Kidney glomerular epithelial cell (primary cell): Measurements from ENCODE around the gene TTC9.

Experiments
- DNase-seq: peaks from one replicate; lab custom pipeline; 2025; lab: John Stamatoyannopoulos, UW

Gene TTC9

GRCh38 chr14:70645892-70646291, 4.2 kb downstream of the TTC9 start:
- DNase-seq: no peak

DNA sequence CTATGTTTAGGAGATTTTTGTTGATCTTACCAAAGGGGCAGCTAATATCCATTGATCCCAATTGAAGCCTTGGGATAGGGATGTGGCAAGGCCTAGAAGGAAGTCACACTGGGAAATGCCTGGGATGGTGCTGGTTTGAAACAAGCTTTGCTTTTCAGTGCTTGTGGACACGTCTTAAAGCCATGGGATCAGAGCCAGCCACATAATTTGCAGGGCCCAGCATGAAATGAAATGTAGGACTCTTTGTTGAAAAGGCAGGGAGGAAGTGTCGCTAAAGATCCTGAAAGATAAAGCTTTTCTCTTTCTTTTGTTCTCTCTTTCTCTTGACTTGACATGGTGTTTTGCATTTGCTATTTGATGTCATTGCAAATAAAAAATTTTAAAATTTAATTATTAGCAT, 5.0 kb downstream of the TTC9 start:
- DNase-seq: no peak

DNA sequence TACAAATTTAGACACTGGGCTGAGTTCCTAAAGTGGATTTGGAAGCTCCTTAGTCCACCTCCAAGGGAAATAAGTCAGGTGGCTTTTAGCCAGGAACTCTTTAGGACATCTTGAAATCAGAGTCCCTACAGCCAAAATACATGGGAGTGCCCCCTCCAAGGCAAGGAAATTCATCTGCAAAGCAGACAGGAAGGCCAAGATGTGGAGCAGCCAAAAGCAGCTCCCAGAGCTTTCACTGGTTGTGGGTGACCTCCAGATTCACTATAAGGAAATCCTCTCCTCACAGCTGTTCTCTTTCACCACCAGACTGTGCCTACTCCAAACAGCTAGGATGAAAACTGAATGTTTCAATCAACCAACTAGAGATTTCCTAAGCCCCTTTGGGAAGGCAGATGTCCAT, 6.6 kb downstream of the TTC9 start:
- DNase-seq: no peak

- DNase-seq: no peak
These were observed 8.1 kb downstream of the TTC9 start for GRCh38 chr14:70649803-70650202.

DNA sequence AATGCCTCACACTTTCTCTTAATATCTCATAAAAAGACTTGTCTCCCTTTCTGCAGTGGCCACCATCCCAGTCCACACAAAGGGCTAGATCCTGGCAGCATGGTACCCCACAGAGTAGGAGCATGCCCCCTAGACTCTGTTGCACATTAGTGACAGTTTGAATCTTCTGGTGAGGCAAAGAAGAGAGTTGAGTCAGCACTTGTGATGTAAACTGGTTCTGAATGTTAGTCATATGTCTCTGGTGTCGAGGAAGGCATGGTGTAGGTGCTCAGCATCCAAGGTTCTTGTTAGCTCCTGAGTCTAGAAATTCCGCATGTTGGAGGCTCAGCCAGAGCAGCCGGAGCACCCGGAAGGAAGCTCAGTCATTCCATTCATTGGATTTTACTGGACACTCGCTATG, 9.8 kb downstream of the TTC9 start:
- DNase-seq: no peak

- no peak for DNase-seq
These were observed 11.2 kb downstream of the TTC9 start for GRCh38 chr14:70652871-70653270.

DNA sequence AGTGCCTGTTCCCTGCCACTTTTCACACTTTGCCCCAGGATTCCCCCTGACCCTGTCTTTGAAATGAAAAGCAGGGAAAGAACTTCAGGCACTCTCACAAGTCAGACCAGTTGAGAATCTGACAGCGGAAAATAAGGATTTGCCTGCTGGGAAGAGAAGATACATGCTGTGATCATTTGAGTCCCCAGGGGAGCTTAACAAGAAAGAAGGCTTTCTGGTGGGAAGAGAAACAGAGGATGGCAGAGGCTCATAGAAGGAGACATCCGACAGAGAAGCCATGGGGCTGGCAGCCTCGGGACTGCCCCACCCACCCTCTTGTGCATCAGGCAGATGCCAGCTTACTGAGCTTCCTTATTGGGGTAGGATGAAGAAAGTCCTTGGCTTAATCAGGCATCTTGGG, 11.9 kb downstream of the TTC9 start:
- no peak for DNase-seq

DNA sequence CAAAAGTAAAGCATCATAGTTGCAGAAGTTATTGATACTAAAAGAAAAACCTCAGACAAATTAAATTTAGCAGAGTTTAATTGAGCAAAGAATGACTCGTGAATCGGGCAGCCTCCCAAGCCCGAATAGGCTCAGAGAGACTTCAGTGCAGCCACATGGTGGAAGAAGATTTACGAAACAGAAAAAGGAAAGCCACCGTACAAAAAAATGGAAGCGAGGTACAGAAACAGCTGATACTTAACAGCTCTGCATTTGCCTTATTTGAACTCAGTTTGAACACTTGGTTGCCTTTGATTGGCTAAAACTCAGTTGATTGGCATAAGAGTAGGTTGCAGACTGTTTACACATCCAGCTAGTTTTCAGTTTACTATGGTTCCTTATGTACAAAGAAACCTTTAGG, 12.9 kb downstream of the TTC9 start:
- DNase-seq: no peak

DNA sequence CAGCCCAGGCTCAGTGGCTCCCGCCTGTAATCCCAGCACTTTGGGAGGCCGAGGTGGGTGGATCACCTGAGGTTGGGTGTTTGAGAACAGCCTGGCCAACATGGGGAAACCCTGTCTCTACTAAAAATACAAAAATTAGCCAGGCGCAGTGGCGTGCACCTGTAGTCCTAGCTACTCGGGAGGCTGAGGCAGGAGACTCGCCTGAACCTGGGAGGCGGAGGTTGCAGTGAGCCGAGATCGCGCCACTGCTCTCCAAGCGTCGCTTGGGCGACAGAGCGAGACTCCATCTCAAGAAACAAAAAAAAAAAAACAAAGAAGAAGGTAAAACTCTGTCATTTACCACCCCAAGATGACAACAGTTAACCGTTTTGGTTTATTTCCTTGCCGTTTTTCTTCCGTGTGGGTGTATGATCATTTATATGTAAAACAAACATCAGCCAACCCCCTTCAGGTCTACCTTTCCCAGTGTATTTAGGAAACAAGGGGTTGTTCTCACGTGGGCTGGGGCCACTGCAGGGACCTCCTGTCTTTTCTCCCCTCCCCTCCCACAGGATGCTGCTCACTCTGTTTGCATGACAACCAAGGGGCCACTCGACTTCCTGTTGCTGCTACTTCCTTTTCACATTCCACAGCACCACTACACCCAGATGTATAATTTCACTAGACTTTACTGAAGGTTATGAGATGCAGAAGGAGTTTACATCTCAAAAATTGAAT, 13.6 kb downstream of the TTC9 start:
- DNase-seq: no peak

GRCh38 chr14:70658899-70659298, 17.2 kb downstream of the TTC9 start:
- DNase-seq: no peak

- DNase-seq: no peak
These were observed 19.5 kb downstream of the TTC9 start for GRCh38 chr14:70660967-70661893.

DNA sequence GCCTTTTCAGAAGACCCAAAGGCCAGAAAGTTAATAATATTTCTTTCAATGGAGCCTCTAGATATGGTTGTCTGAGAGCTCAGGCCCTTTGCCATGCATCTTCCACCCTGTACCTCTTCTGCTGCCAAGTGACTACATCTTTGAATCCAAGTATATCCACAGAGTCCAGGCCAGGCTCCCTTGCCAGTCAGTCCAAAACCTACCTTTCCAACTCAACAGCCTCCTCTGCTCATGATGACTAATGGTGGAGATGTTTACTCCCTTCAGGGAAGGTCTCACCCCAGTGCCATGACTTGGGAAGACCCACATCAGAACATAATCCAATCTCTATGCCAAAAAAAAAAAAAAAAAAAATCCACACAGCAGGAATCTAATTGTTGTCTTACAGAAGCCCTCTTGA, 20.4 kb downstream of the TTC9 start:
- DNase-seq: no peak

GRCh38 chr14:70662816-70663215, 21.1 kb downstream of the TTC9 start:
- no peak for DNase-seq

- peak; percentile 40 for DNase-seq
These were observed 22.0 kb downstream of the TTC9 start for GRCh38 chr14:70663707-70664179.

DNA sequence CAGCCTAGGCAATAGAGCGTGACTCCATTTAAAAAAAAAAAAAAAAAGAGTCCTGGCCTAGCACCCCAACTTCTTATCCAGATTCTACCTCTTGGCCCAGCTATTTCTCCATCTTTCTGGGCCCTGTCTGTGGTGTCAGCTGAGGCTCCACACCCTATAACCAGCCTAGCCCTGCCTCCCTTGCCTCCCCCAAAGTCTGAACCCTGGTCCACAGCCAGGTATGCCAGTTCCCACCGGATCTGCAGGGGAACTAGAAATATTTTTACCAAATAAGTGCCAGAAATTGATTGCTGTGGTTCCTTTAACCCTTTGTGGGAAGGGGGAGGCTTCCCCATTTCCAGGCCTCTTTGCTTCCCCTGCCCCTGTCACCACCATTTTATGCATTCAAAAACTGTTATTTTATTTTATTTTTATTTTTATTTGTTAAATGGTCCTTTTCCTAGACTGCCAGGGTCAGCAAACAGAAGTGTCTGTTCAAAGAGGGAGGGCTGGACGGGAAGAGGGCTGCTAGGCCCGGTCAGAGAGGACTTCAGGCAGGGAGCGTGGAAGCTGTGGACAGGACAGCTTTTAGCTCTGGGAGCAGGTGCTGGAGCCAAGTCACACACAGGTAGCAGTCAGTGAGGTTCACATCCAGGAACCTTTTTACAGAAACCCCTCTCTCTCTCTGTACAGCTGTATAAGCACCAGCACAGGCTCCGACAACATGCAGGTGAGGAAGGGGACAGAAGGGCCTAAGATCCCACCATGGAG, 23.2 kb downstream of the TTC9 start:
- DNase-seq: no peak

DNA sequence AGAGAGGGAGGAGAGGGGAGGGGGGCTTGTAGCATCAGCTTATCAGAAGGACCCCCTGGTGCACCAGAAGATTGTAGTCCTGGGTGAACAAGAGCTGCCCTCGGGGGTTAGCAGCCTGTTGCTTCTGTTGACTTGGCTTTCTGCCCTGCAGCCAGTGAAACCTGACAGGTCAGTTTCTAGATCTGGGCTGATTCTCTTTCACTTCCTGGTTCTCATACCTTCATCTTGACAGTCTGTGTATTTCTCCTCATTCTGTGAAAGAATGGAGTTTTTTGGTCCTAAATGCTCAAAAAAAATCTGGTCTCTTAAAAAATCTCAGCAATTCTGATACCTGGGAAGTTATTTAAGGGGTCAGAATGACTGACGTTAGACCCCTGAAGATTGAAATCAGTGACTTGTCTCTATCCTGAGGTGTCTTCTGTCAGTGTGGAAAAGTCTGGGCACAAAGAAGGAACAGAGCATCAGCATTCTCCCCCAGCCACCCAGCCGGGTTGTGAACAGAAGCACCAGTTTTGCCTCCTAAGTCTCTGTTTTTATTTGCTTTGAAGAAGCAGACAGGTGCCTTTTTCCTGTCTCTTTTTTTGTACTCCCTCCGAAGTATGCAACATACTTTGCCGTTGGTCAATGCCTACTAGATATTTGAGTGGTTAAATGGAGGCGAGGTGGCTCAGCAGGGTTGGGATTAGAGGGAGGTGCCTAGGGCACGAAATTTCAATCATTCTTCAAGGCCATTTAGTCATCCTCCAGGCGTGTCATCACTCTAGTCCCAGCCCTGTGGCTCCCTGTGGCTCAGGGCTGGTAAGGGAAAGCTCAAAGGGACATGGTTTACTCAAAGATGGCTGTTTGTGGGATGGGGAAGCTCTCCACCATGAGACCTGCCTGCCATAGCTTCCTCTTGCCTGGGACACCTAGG, 24.0 kb downstream of the TTC9 start:
- DNase-seq: peak; percentile 45

DNA sequence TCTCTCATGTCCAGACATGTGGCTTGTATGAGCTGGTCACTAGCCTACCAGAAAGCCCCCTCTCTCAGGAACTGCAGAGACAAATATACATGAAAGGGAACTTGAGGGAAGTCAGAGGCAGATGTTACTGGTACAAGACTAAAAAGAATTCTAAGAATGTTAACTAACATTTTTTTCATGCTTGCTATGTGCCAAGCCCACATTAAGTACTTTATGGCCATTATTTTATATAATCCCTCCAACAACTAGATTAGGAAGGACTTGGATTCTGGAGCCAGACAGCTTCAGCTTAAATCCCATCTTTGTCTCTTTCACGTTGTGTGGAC, 24.6 kb downstream of the TTC9 start:
- DNase-seq: no peak

- no peak for DNase-seq
These were observed 29.4 kb downstream of the TTC9 start for GRCh38 chr14:70670992-70671651.

DNA sequence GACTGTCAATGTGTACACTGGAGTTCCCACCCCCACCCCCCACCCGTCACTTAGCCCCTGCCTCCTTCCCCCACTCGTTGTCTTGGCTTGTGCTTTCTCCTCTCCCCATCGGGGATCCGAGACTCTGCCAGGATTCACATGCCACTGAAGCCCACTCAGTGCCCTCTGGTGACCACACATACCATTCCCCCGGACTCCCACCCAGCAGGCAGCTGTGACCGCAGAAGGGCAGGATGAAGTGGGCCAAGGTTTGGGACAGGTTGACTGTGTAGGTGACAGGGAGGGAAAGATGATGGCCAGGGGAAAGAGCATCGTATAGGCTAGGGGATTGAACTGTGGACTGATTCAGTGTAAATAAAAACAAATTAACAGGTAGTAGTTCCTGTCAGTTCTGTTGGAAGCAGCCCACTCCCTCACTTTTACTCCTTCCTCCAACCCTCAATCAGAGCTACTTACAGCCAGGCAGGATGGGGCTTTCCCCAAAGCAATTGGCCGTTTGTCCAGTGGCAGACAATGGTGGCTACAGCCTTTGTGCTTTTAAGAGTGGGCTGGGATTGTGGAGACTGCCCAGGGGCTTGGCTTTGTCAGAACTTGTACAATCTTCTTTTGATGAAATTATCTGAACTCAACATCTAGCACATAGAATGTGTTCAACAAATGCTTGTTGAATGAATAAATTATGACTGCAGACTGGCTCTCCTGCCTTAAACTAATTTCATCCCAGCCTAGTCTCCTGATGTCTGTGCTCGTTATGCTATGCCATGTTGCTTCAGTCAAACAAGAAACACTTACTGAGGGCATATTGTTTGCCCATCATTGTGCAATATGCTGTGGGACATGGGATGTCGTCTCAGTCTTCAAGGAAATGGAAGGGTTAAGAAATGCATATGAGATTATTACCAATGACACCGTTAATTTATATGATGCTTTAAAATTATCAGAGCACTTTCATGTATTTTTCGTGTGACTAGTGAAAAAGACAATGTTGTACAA, 30.2 kb downstream of the TTC9 start:
- no peak for DNase-seq

DNA sequence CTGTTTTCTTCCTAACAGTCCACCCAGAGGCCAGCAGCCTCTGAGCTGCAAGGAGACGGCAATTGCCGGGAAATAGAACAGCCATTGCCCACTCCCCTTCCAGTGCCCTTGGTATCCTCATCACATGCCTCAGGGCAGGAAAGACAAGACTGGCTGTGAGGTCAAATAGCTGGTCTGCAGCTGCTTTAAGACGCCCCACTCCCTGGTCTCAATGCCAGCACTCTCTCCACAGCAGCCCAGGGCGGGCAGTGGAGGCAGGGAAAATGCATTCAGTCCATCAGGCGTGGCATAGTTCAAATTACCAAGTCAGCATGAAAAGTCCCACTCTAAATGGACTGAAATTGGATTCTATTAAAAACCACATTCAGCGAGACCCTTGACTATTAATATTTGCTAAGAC, 35.6 kb downstream of the TTC9 start:
- no peak for DNase-seq
